Measurements from ENCODE around the gene RUBCNL.

The RUBCNL gene

GRCh38 chr13:46303742-46304385 is 83.2 kb downstream of the RUBCNL start:
- no peak for DNase-seq

GRCh38 chr13:46297361-46297811 is 89.7 kb downstream of the RUBCNL start:
- DNase-seq = no peak

- DNase-seq = no peak
These were observed 90.1 kb downstream of the RUBCNL start for GRCh38 chr13:46296921-46297320.

GRCh38 chr13:46296115-46296822 is 90.8 kb downstream of the RUBCNL start:
- DNase-seq = no peak

- DNase-seq = no peak
These were observed 91.4 kb downstream of the RUBCNL start for GRCh38 chr13:46295491-46296114.

GRCh38 chr13:46293436-46293835 is 93.6 kb downstream of the RUBCNL start:
- no peak for DNase-seq

All from NCI-H2107 (cell line).